H9 (cell line): ENCODE results near the gene KIAA1328. TPM values are rescaled to one million over a fixed set of nuclear protein-coding genes. Genes with fewer than 3 reads are reported as not detected.

Source experiments
- DNase-seq: peaks from one replicate; pipeline ENCODE4 v3.0.0-alpha.2; 2017
- H2AFZ ChIP-seq: one replicate; pipeline ENCODE4 v1.6.1; 2013; ENCODE audit warnings: mild to moderate bottlenecking, low read length, control low read depth, moderate library complexity
- H2AK5ac ChIP-seq: 2 replicates; pipeline ENCODE4 v1.6.1; 2013; ENCODE audit warnings: low read length, control low read depth, mixed read lengths; ENCODE audit not compliant: insufficient read length
- H2BK120ac ChIP-seq: one replicate; pipeline ENCODE4 v1.6.1; 2013; ENCODE audit warnings: low read depth, mild to moderate bottlenecking, low read length, control low read depth, inconsistent platforms; ENCODE audit not compliant: poor library complexity, severe bottlenecking
- H2BK12ac ChIP-seq: 2 replicates; pipeline ENCODE4 v1.6.1; 2013; ENCODE audit warnings: low read length, control low read depth, mixed read lengths, low read depth; ENCODE audit not compliant: insufficient read length
- H2BK15ac ChIP-seq: 2 replicates; pipeline ENCODE4 v1.6.1; 2013; ENCODE audit warnings: low read depth, low read length, control low read depth
- H2BK20ac ChIP-seq: one replicate; pipeline ENCODE4 v1.6.1; 2013; ENCODE audit warnings: low read depth, mild to moderate bottlenecking, low read length, control low read depth, inconsistent platforms; ENCODE audit not compliant: poor library complexity, severe bottlenecking
- H2BK5ac ChIP-seq: 2 replicates; pipeline ENCODE4 v1.6.1; 2013; ENCODE audit warnings: low read length, control low read depth, mixed read lengths; ENCODE audit not compliant: insufficient read length
- H3K14ac ChIP-seq: 2 replicates; pipeline ENCODE4 v1.6.1; 2013; ENCODE audit warnings: low read length, control low read depth; ENCODE audit not compliant: insufficient read depth
- H3K18ac ChIP-seq: 2 replicates; pipeline ENCODE4 v1.6.1; 2013; ENCODE audit warnings: low read depth, mild to moderate bottlenecking, mixed read lengths, low read length, control low read depth; ENCODE audit not compliant: insufficient read length
- H3K23ac ChIP-seq: 2 replicates; pipeline ENCODE4 v1.6.1; 2013; ENCODE audit warnings: low read length, control low read depth, mixed read lengths, low read depth; ENCODE audit not compliant: insufficient read length
- H3K23me2 ChIP-seq: 2 replicates; pipeline ENCODE4 v1.6.1; 2013; ENCODE audit warnings: low read depth, mild to moderate bottlenecking, mixed read lengths, low read length, control low read depth; ENCODE audit not compliant: insufficient read length, poor library complexity, severe bottlenecking
- H3K27ac ChIP-seq: 2 replicates; pipeline ENCODE4 v1.5.1; 2013; ENCODE audit warnings: low read length, control low read depth, mixed read lengths, low read depth; ENCODE audit not compliant: insufficient read length
- H3K27me3 ChIP-seq: 2 replicates; pipeline ENCODE4 v1.6.1; 2013; ENCODE audit warnings: low read length, control low read depth, inconsistent platforms; ENCODE audit not compliant: insufficient read depth
- H3K4ac ChIP-seq: 2 replicates; pipeline ENCODE4 v1.6.1; 2013; ENCODE audit warnings: low read depth, mild to moderate bottlenecking, control low read depth, inconsistent platforms, low read length, moderate library complexity
- H3K4me1 ChIP-seq: 2 replicates; pipeline ENCODE4 v1.6.1; 2013; ENCODE audit warnings: low read length, control low read depth, inconsistent platforms; ENCODE audit not compliant: insufficient read depth
- H3K4me2 ChIP-seq: 2 replicates; pipeline ENCODE4 v1.6.1; 2013; ENCODE audit warnings: low read length, control low read depth, mixed read lengths; ENCODE audit not compliant: insufficient read length, insufficient read depth
- H3K56ac ChIP-seq: 2 replicates; pipeline ENCODE4 v1.6.1; 2013; ENCODE audit warnings: low read depth, mild to moderate bottlenecking, mixed read lengths, low read length, control low read depth; ENCODE audit not compliant: insufficient read length
- H3K79me1 ChIP-seq: 2 replicates; pipeline ENCODE4 v1.6.1; 2013; ENCODE audit warnings: low read depth, mild to moderate bottlenecking, moderate library complexity, low read length, control low read depth, inconsistent platforms; ENCODE audit not compliant: insufficient read depth, poor library complexity, severe bottlenecking
- H3K79me2 ChIP-seq: 2 replicates; pipeline ENCODE4 v1.6.1; 2013; ENCODE audit warnings: low read length, control low read depth, inconsistent platforms; ENCODE audit not compliant: insufficient read depth
- H3K9ac ChIP-seq: 2 replicates; pipeline ENCODE4 v1.6.1; 2013; ENCODE audit warnings: low read length, control low read depth, mixed read lengths; ENCODE audit not compliant: insufficient read length; ENCODE audit errors: extremely low read depth
- H3K9me3 ChIP-seq: one replicate; pipeline ENCODE4 v1.6.1; 2013; ENCODE audit warnings: low read depth, low read length, inconsistent platforms; ENCODE audit not compliant: control insufficient read depth
- H3T11ph ChIP-seq: one replicate; pipeline ENCODE4 v1.6.1; 2013; ENCODE audit warnings: mild to moderate bottlenecking, low read length, control low read depth, inconsistent platforms
- H4K20me1 ChIP-seq: one replicate; pipeline ENCODE4 v1.6.1; 2013; ENCODE audit not compliant: control insufficient read depth, insufficient read length, insufficient read depth
- H4K5ac ChIP-seq: 2 replicates; pipeline ENCODE4 v1.6.1; 2013; ENCODE audit warnings: low read depth, mild to moderate bottlenecking, mixed read lengths, low read length, control low read depth; ENCODE audit not compliant: insufficient read length
- H4K8ac ChIP-seq: replicated peaks from 2 replicates; pipeline ENCODE4 v1.6.1; 2013; ENCODE audit warnings: low read length, control low read depth, mixed read lengths, low read depth; ENCODE audit not compliant: insufficient read length
- H4K91ac ChIP-seq: 2 replicates; pipeline ENCODE4 v1.6.1; 2013; ENCODE audit warnings: low read depth, mild to moderate bottlenecking, moderate library complexity, mixed read lengths, low read length, control low read depth; ENCODE audit not compliant: insufficient read length
- H3K27ac Mint-ChIP-seq, 3 experiments: 2 replicates in 2 of 3; 3 replicates in 1 of 3; pipeline ENCODE4 v1.8.0; 2020 to 2021; ENCODE audit warnings: mixed read lengths in 3 of 3, mild to moderate bottlenecking in 1 of 3, moderate library complexity in 1 of 3
- H3K27me3 Mint-ChIP-seq: 2 replicates; pipeline ENCODE4 v1.8.0; 2021; ENCODE audit warnings: low read depth, mild to moderate bottlenecking, moderate library complexity, mixed read lengths
- H3K36me3 Mint-ChIP-seq, 3 experiments: 2 replicates in 2 of 3; 3 replicates in 1 of 3; pipeline ENCODE4 v1.8.0; 2020 to 2021; ENCODE audit warnings: low read depth in 3 of 3, mixed read lengths in 3 of 3; ENCODE audit not compliant: insufficient read depth in 1 of 3
- H3K4me1 Mint-ChIP-seq, 2 experiments: 2 replicates each; pipeline ENCODE4 v1.8.0; 2020; ENCODE audit warnings: mixed read lengths in 2 of 2
- H3K4me3 Mint-ChIP-seq, 2 experiments: 2 replicates in 1 of 2; 3 replicates in 1 of 2; pipeline ENCODE4 v1.8.0; 2020 to 2021; ENCODE audit warnings: mild to moderate bottlenecking in 2 of 2, mixed read lengths in 2 of 2, moderate library complexity in 1 of 2
- H3K9me3 Mint-ChIP-seq, 2 experiments: 2 replicates in 1 of 2; 3 replicates in 1 of 2; pipeline ENCODE4 v1.8.0; 2020; ENCODE audit warnings: mild to moderate bottlenecking in 2 of 2, mixed read lengths in 2 of 2, moderate library complexity in 1 of 2
- WGBS: extraction: QIAGEN DNeasy Blood & Tissue Kit; methylation state at CpG from one replicate; pipeline ENCODE4 v1.1.7; 2013; ENCODE audit warnings: missing lambda C conversion rate, low lambda C conversion rate, mixed read lengths; ENCODE audit not compliant: insufficient read length; ENCODE audit errors: extremely low coverage; 5-methylcytosine and 5-hydroxymethylcytosine counted together
- total RNA-seq: library from RNA; stranded (reverse); gene quantifications from 2 replicates; pipeline ENCODE4 v1.2.1, GENCODE V29; 2021
- TF ChIP-seq, protein P1 (sequence below): fragments of 200-600 bp; sonication (generic); conservative IDR thresholded peaks from 3 replicates; pipeline ENCODE4 v1.8.0; 2021; ENCODE audit warnings: antibody characterized with exemption, mild to moderate bottlenecking

Gene KIAA1328
- total RNA-seq, 1 experiment from 2014 or later, result 4.9 TPM

DNA sequence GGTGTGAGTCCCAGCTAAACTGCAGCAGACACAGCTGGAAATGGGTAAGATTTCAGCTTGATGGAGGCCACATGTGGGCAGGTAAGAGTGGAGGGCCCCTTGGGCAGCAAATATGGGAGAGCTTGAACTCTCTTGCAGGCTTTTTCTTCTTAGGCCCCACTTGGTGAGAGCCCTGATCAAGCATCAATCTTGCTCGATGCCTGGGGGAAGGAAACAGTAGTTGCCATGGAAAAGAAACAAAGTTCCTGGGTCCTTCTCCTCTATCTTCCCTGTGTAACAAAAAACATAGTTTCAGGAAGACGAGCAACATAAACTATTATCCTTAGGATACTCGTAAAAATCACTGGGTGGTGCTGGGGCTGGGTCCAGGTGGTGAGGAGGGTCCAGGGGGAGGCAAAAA, 42.9 kb downstream of the KIAA1328 start:
- peak overlapping the region; percentile 87 for H3K4ac ChIP-seq
- no peak overlapping the region for H2BK5ac ChIP-seq
- peak overlapping the region; percentile 60 for H2BK20ac ChIP-seq
- H3K9ac ChIP-seq, result no peak overlapping the region
- peak overlapping the region; percentile 90 for H3K18ac ChIP-seq
- H2BK15ac ChIP-seq, result no peak overlapping the region
- peak overlapping the region; percentile 77 for H2BK120ac ChIP-seq
- no peak overlapping the region for H4K8ac ChIP-seq
- no peak overlapping the region for H2AFZ ChIP-seq
- Mint-ChIP-seq H3K27ac (peak overlapping the region; percentile 53 to 81 (median 76); a peak in 5 of 7 replicates), H3K27me3 (no peaks in the 10 kb centered on the region), H3K36me3 (peaks cover 11 to 19% (median 13%) of the 10 kb centered on the region in 3 experiments), H3K4me1 (peaks cover 10 to 19% of the 10 kb centered on the region in 2 experiments), H3K4me3 (peak overlapping the region in 1 of 2 experiments; percentile 6; a peak in 1 of 5 replicates), H3K9me3 (peaks cover 16 to 19% of the 10 kb centered on the region in 2 experiments)
- no peak overlapping the region for H3K27ac ChIP-seq
- WGBS, result no CpG with 5 or more reads among the region's 3 CpGs
- H2BK12ac ChIP-seq, result peak overlapping the region; percentile 82
- no peak for DNase-seq
- no peak overlapping the region for H3K4me2 ChIP-seq
- no peak overlapping the region for H3K23ac ChIP-seq
- H3T11ph ChIP-seq, result peak overlapping the region; percentile 53
- no peaks in the 10 kb centered on the region for H3K9me3 ChIP-seq
- H3K4me1 ChIP-seq, result peaks cover 8% of the 10 kb centered on the region; the same call in 1 of the 2 replicates
- no peaks in the 10 kb centered on the region for H3K23me2 ChIP-seq
- peak overlapping the region; percentile 65 for H2AK5ac ChIP-seq
- TF ChIP-seq, protein P1, sequence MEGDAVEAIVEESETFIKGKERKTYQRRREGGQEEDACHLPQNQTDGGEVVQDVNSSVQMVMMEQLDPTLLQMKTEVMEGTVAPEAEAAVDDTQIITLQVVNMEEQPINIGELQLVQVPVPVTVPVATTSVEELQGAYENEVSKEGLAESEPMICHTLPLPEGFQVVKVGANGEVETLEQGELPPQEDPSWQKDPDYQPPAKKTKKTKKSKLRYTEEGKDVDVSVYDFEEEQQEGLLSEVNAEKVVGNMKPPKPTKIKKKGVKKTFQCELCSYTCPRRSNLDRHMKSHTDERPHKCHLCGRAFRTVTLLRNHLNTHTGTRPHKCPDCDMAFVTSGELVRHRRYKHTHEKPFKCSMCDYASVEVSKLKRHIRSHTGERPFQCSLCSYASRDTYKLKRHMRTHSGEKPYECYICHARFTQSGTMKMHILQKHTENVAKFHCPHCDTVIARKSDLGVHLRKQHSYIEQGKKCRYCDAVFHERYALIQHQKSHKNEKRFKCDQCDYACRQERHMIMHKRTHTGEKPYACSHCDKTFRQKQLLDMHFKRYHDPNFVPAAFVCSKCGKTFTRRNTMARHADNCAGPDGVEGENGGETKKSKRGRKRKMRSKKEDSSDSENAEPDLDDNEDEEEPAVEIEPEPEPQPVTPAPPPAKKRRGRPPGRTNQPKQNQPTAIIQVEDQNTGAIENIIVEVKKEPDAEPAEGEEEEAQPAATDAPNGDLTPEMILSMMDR, result no peak
- no peaks in the 10 kb centered on the region for H3K27me3 ChIP-seq
- H3K79me2 ChIP-seq, result no peaks in the 10 kb centered on the region
- H4K91ac ChIP-seq, result no peak overlapping the region
- H3K56ac ChIP-seq, result no peak overlapping the region
- no peak overlapping the region for H4K5ac ChIP-seq
- no peaks in the 10 kb centered on the region for H3K79me1 ChIP-seq
- peak overlapping the region; percentile 55; the same call in 1 of the 2 replicates for H3K14ac ChIP-seq
- H4K20me1 ChIP-seq, result no peaks in the 10 kb centered on the region
